GM12872 (cell line): ENCODE data around the gene KCNJ9.

ENCODE experiments used
- TF ChIP-seq, protein P1 (sequence below): IDR thresholded peaks from 3 replicates; pipeline ENCODE4 v1.5.1; 2011; ENCODE audit warnings: low read depth, mild to moderate bottlenecking, low read length, moderate library complexity; ENCODE audit not compliant: insufficient read depth

KCNJ9 gene

DNA sequence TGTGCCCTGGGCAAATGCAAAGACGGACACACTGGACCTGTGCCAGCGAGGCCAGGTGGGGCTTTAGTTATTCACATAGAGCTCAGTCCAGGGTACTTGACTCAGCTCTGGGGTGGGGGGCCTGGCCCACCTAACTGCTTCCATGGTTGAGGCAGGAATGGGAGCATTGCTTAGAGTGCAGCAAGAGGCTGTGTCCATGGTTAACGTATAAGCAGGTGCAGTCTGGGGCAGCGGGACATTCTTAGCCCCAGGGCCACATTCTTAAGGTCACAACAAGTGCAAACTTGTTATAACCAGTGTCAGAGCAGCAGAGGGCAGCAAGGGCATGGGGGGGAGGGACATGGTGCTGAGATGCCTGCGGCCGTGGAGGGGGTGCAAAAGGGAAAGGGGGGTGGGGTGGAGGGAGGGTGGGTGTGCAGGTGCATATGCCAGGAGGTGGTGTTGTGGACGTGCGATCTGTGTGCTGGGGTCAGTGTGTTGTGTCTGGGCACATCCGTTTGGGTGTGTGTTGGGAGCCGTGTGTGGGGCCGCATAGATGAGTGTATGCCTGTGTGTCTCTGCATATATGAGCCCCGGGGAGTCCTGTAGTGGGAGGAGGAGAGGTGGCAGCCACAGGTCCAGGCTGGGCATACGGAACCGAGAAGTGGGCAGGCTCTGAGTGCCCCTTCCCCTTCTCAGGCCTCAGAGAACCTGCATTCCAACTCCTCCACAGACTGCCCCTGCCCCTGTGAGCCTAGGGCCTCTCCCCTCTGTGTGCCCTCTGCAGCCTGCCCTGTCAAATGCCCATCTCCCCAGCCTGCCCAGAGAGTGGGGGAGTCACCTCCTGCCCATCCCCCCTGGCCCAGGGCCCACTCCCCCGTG lies 19.7 kb upstream of the KCNJ9 start:
- TF ChIP-seq, protein P1, sequence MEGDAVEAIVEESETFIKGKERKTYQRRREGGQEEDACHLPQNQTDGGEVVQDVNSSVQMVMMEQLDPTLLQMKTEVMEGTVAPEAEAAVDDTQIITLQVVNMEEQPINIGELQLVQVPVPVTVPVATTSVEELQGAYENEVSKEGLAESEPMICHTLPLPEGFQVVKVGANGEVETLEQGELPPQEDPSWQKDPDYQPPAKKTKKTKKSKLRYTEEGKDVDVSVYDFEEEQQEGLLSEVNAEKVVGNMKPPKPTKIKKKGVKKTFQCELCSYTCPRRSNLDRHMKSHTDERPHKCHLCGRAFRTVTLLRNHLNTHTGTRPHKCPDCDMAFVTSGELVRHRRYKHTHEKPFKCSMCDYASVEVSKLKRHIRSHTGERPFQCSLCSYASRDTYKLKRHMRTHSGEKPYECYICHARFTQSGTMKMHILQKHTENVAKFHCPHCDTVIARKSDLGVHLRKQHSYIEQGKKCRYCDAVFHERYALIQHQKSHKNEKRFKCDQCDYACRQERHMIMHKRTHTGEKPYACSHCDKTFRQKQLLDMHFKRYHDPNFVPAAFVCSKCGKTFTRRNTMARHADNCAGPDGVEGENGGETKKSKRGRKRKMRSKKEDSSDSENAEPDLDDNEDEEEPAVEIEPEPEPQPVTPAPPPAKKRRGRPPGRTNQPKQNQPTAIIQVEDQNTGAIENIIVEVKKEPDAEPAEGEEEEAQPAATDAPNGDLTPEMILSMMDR = no peak

DNA sequence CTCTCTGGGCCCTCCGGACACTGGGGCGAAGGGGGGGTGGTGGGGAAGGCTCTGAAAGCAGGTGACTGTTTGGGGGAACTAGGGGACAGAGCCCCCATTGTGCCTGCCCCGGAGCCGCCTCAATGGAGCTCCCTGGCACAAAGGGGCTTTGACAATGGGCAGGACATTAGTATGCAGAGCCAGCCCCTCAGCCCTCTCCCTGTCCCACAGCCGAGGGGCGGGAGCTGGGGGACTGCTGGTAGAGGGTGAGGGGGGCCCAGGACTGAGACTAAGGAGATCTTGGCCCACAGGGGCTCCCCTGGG lies 19.2 kb upstream of the KCNJ9 start:
- TF ChIP-seq, protein P1 = no peak

DNA sequence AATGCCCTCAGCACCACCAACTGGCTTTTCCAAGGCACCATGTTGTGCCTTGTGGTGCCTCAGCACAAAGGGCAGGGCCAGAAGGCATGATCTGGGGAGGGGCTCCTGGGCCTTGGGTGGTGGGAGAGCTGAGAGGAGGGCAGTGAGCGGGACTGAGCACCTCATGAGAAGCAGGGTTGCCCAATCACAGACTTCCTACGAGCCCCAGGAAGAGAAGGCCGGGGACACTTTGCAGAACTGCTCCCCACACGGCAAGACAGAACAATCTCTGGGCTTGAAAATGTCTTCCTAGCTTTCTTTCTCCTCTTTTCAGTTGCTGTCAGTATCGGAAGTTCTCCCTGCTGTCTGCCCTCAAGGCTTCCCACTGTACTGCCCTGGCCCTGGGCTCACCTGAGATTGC lies 18.2 kb upstream of the KCNJ9 start:
- TF ChIP-seq, protein P1 = no peak

DNA sequence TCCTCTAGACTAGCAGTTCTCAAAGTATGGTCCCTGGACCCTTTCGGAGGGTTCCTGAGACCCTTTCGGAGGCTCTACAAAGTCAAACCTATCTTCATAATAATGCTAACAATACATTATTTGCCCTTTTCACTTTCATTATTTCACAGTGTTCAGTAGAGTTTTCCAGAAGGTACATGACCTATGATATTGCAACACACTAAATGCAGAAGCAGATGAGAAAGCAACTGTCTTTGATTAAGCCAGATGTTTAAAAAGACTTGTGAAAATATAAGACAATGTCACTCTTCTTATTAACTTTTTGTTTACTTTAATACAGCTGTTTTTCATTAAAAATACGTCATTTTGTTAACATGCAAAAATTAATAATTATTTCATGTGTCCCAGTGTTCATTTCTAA lies 17.2 kb upstream of the KCNJ9 start:
- TF ChIP-seq, protein P1 = no peak

DNA sequence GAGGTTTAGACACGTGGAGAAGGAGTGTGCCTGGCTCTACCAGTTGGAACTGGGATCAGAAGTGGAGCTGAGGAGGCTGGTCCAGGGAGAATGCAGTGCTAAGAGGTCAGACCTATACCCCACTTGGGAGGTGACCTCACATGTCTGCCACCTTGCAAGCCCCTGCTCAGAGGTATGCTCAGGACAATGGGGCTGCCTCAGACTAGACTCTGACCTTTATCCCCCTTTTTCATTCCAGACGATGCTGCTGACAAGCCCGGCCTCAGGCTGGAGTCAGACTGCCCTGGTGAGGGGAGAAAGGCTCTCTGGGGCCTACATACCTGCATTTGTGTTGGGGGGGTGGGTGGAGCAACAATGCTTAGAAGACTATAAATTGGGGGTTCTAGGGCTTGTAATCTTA lies 16.6 kb upstream of the KCNJ9 start:
- TF ChIP-seq, protein P1 = no peak

DNA sequence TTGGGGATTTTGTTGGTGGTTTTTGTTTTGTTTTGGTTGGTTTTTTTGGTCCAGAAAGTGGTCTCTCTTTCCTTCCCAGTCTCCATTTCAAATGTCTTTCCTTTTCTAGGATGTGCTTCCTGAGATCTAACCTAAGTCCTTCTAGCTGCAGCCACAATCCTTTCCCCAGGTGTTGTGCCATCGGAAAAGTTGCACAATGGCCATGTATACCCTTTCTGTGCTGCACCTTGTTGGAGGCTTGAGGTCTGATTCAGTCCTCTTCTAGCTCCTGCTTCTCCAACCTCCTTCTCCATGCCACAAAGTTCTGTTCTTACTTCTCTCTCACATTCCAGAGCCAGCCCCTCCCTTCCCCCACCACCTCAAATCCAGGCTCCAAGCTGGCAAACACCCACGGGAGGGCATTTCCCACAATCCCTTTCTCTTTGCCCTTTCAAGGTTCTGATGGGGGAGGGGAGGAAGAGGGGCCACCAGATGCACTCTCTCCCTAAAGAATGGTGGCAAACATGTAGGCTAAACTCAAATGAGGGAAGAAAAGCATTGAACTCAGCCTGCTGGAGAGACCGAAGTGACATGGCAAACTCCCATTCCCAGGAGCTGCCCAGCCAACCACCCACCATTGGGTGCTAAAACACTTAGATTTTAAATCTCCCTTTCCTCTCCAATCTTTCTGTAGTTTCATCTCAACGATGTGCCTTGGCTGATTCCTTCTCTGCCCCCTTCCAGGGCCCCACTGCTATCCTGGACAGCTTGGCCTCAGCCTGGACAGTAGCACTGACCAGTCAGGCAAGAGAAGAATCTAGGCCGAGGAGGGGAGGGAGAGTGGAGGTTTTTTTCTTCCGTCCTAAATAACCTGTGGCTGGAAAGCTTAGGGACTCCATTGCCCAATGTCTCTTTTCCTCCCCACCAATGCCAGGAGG lies 14.3 kb upstream of the KCNJ9 start:
- TF ChIP-seq, protein P1 = no peak

DNA sequence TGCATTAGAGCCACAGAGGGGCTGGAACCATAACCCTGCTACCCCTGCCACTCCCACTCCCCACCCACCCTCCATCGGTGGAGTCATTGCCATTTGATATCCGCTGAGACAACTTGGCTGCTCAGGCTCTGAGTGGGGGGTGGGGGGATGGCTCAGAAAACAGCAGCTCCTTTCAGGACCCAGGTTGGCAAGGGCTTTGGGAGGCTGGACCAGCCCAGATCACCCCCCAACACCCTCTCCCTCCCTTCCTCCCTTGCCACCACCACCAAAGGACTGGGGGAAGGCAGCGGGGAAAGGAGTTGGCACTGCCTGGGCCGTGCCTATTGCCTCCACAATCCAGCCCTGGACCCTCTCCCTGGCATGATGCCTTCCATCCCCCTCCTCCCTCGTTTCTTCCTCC lies 13.1 kb upstream of the KCNJ9 start:
- TF ChIP-seq, protein P1 = no peak
